Stimulated activated CD4-positive, alpha-beta T cell treated with anti-CD3 and anti-CD28 coated beads, TNF-alpha, amount 100 ng/mL, for 4 hours (primary cell): ENCODE results near the gene CHAC2.
"Not testable (repeated sequence)": the region's sequence is repeated elsewhere in the genome, so short reads cannot be mapped to it uniquely, and the experiment has no call there.

Experiments
- DNase-seq, 3 experiments: peaks; one replicate each; pipeline ENCODE4 v3.0.0-alpha.2; 2020; ENCODE audit warnings: low read depth in 3 of 3

The CHAC2 gene

DNA sequence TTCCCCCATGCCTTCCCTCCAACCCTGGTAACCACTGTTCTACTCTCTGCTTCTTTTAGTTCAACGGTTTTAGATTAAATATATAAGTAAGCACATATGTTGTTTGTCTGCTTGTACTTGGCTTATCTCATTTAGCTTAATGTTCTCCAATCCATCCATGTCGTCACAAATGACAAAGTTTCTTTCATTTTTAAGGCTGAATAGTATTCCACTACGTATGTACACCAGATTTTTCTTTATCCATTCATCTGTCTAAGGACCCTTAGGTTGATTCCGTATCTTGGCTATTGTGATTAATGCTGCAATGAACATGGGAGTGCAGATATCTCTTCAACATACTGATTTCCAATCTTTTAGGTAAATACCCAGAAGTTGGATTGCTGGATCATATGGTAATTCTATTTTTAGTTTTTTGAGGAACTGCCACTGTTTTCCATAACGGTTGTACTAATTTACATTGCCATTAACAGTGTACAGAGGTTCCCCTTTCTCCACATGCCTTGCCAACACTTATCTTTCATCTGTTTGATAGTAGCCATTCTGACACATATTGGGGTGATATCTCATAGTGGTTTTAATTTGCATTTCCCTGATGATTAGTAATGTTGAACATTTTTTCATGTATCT is 11.0 kb downstream of the CHAC2 start:
- DNase-seq = no peak

GRCh38 chr2:53780056-53780455 is 12.5 kb downstream of the CHAC2 start:
- DNase-seq = no peak

DNA sequence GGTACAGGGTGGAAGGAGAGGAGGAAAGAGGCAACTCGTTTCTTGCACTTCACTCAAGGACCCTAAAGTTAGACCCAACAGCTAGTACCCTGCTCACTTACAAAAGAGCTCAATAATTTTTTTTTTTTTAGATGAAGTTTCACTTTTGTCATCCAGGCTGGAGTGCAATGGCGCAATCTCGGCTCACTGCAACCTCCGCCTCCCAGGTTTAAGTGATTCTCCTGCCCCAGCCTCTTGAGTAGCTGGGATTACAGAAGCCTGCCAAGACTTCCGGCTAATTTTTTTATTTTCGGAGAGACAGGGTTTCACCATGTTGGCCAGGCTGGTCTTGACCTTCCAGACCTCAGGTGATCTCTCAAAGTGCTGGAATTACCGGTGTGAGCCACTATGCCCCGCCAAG is 15.1 kb downstream of the CHAC2 start:
- DNase-seq = no peak

DNA sequence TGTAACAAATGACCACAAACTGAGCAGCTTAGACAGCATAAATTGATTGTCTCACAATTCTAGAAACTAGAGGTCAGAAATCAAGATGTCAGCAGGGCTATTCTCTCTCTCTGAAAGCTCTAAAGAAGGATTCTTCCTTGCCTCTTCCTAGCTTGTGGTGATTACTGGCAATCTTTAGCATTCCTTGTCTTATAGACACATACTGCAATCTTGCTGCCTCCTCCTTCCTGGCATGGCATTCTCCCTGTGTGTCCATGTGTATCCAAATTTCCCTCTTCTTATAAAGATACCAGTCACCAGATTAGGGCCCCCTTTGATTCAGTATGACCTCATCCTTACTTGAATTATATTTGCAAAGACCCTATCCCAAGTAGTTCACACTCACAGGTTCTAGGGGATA is 16.8 kb downstream of the CHAC2 start:
- DNase-seq = no peak

GRCh38 chr2:53785366-53785765 is 17.8 kb downstream of the CHAC2 start:
- DNase-seq = no peak

DNA sequence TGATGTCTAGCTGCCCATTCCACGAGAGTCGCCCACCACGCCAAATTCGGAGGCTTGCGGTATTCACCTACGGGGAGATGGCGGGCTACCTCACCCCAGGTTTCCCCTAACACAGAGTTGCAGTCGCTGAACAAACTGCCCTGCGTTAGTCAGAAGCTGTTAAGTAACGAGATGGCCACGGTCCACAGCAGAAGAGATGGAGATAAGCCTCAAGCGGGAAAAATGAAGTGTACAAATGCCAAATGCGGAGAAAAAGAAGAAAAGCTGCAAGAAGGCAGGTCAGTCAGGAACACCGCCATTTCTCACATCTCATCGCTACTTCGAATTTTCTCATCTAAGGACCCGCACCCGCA is 18.7 kb downstream of the CHAC2 start:
- DNase-seq = no peak

DNA sequence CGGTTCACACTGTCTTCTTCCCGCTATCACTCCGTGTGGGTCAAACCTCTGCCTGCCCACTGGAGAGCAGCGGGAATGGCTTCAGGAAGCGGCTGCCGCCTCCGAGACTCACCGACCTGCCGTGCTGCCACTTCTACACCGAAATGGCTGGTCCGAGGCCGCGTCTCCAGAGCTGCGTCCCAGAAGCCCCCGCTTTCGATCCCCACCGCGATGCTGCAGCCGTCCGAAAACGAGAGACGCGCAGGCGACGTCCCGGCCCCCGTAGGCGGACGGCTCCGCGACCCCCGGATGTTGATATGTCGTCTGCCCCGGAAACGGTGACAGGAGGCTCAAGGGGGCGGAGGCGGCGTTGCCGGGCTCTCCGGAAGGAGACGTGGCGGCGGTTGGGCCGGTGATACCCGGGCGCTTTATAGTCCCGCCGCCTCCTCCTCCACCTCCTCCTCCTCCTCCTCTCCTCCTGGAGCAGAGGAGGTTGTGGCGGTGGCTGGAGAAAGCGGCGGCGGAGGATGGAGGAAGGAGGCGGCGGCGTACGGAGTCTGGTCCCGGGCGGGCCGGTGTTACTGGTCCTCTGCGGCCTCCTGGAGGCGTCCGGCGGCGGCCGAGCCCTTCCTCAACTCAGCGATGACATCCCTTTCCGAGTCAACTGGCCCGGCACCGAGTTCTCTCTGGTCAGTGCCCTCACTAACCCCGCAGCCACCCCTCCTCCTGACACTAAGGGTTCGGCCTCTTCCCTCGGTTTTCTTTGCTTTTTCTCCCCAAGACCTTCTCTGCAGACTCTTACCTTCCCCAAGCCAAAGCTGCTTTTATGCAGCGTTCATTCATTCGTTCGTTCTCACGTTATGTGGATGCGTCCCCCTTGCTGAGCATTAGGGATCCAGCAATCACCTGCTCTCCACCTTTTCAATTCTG is 19.4 kb downstream of the CHAC2 start, which contains the start of the genes ASB3 and ERLEC1:
ASB3 (minus strand) TSS at position 249 of the 909 bp plus-strand sequence. CDS start 21,381 bp downstream, outside the sequence.
ERLEC1 (plus strand) TSS at position 340 of the 909 bp plus-strand sequence; CDS start at position 507, 167 bp downstream.
- peak; percentile 67 to 72 (median 72) for DNase-seq

DNA sequence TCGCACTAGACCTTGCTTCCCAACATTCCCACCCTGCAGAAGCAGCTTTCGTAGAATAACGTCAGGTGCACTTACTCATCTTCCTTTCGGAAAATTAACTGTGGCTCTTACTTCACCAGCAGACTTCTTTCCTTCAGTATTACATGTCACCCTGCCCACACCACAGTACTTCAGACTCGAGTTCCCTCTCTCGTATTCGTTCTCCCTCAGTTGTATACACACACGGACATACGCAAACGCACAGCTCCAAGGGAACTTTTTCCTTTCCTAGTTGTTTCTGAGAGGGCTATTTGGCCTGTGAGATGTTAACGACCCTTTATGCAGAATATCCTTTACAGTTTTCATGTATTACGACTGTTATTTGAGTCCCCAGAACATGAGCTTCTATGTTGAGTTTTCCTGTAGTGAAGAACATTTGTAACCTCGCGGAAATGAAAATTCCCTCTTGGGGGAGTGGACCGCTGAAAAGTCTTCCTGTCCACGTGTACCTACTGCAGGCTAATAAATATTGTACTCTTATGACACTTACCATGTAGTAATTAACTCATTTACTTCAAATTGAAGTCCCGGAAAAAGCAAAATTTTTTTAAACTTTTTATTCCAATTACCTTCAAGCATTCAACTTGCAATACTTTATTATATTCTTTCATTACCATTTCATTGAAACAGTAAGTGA is 20.1 kb downstream of the CHAC2 start:
- DNase-seq = no peak

DNA sequence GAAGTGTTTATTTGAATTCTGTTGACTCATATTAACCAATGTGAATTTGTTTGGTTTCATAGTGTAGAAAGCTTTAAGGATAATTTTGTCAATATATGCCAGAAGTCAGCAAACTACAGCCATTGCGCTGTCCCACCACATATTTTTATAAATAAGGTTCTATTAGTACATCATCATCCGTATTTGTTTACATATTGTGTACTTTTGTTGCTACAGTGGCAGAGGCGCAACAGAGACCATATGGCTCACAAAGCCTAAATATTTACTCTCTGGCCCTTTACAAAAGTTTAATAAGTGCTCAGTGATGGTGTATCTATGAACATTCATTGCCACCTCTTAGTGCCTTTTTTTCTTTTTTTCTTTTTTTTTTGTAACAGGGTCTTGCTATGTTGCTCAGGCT is 25.7 kb downstream of the CHAC2 start:
- DNase-seq = no peak

DNA sequence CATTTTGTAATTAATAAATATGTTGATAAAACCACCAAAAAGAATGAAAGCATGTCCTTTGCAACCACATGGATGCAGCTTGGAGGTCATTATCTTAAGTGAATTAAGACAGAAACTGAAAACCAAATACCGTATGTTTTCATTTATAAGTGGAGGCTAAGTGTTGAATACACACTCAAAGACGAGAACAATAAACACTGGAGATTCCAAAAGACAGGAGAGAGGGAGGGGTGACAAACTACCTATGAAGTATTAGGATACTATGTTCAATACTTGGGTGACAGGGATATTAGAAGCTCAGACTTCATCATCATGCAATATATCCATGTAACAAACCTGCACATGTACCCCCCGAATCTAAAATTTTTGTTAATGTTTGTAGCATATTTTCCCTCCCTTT is 26.2 kb downstream of the CHAC2 start:
- no peak for DNase-seq

GRCh38 chr2:53801547-53801946 is 33.9 kb downstream of the CHAC2 start:
- no peak for DNase-seq

GRCh38 chr2:53802617-53803151 is 35.1 kb downstream of the CHAC2 start:
- no peak for DNase-seq

DNA sequence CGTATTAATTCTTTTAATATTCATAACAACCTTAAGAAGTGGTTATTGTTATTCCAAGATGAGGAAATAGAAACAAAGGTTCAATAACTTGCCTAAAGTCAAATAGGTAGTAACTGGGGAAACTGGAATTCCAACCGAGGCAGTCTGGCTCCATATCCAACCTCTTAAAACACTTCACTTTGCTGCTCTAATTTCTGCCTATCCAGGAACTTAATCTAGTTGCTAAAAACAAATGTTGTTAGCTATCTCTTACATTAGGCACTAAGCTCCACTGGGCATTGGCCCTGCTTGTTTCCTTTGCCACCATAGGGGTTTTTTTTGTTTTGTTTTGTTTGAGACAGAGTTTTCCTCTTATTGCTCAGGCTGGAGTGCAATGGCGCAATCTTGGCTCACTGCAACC is 44.0 kb downstream of the CHAC2 start:
- DNase-seq = no peak

DNA sequence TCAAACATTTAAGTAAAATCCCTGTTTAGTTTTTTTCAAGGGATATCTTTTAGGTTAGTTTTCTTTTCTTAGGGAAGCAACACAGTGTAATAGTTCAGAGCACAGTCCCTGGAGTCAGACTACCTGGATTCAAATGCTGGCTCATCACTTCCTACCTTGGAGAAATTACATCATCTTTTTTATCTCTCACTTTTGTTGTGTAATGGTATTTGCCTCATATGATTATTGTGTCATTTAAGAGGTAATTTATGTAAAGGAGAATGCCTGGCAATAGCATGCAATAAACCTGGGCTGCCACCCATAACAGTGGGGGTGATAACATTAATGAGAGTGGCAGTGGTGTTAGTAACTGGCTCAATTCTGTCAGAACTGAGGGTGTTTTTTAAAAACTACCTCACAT is 45.5 kb downstream of the CHAC2 start:
- no peak for DNase-seq

DNA sequence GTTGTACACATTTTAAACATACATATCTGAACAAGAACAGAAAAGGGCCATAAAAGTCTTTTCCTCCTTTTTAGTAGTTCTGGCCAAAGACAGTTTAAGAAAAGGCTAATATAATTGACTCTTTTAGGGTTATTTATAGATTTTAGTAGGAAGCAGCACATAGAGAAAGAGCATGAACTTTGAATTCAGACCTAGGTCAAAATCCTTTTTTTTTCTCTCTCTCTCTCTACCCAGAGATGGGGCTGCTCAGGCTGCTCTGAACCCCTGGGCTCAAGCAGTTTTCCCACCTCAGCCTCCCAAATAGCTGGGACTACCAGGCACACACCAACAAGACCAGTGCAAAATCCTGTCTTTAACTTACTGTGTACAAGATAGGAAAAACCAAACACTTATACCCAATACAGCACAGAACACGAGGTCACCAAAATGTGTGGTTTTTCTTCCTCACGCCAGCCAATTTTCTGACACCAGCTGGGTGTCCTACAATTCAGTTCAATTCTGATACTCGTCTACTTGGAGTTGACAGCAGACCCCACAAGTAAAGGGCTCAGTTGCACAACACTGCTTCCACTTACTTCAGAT is 51.3 kb downstream of the CHAC2 start:
- no peak for DNase-seq

DNA sequence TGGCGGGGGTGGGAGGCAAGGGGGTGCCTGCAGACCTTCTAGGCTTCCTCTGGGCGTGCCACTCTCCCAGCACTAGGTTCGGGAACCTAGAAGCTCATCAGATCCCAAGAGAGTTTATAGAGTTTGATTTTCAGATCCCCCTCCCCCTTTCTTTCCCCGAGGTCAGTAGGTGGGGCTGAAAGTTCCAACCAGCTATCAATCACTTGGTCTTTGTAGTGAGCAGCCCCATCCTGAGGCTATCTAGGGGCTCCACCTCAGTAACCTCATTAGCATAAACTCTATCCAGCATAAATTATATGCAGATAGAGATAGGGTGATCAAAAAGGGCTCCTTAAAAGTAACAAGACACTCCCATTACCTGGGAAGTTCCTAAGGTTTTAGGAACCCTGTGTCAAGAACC is 52.0 kb downstream of the CHAC2 start:
- no peak for DNase-seq

- no peak for DNase-seq
Measured at GRCh38 chr2:53820048-53820447, 52.4 kb downstream of the CHAC2 start.

DNA sequence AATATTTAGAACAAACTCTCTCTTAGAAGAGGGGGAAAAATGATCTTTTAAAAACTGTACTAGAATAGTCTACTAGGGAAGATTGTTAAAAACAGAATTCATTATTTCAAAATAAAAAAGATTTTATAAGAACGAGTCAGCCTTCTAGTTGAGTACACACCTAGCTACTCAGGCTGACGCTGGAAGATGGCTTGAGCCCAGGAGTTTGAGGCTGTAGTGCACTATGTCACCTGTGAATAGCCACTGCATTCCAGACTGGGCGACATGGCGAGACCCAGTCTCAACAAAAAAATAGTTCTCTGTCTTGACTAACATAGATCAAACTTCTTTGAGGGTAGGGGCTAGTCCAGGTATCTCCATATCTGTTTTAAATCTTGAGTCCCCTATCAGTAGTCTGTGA is 53.1 kb downstream of the CHAC2 start:
- DNase-seq = no peak

DNA sequence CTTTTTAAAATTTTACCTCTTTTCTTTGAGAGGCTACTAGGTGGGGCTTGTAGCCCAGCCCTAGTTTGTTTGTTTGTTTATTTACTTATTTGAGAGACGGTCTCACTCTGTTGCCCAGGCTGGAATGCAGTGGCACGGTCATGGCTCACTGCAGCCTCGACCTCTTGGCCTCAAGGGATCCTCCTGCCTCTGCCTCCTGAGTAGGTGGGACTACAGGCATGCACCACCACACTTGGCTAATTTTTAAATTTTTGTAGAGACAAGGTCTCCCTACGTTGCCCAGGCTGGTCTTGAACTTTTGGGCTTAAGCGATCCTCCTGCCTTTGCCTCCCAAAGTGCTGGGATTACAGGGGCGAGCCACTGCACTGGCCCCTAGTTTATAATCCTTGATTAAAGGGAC is 54.2 kb downstream of the CHAC2 start:
- no peak for DNase-seq

GRCh38 chr2:53823639-53824038 is 56.0 kb downstream of the CHAC2 start:
- DNase-seq = not testable (repeated sequence)
